Natural killer cell (primary cell): ENCODE results near the gene TTLL11. TPM values are rescaled to one million over a fixed set of nuclear protein-coding genes. Genes with fewer than 3 reads are reported as not detected.

Source experiments
- ATAC-seq, 3 donors: fragments of 150-1000 bp in 2 of 3; fragments of 200-7000 bp in 1 of 3; cut with Tn5 transposase; 1 replicate in 1 of 3; 2 replicates in 2 of 3; pipeline ENCODE4 v1.10.0; 2021; ENCODE audit warnings: mild to moderate bottlenecking in 2 of 3, moderate library complexity in 2 of 3
- DNase-seq, 2 donors: peaks; one replicate each; pipeline versions ENCODE4 v3.0.0 to v3.0.0-alpha.2; 2013 to 2021; ENCODE audit warnings: mixed read lengths in 1 of 2
- H3K27ac ChIP-seq: one replicate; pipeline ENCODE4 v1.5.1; 2013; ENCODE audit warnings: mild to moderate bottlenecking, low read length
- H3K27me3 ChIP-seq: one replicate; pipeline ENCODE4 v1.6.1; 2013; ENCODE audit warnings: low read length; ENCODE audit not compliant: control insufficient read depth, insufficient read depth
- H3K36me3 ChIP-seq: one replicate; pipeline ENCODE4 v1.6.1; 2013; ENCODE audit warnings: low read length; ENCODE audit not compliant: control insufficient read depth, insufficient read depth
- H3K4me1 ChIP-seq: one replicate; pipeline ENCODE4 v1.6.1; 2013; ENCODE audit warnings: low read length; ENCODE audit not compliant: control insufficient read depth, insufficient read depth
- H3K4me3 ChIP-seq: one replicate; pipeline ENCODE4 v1.5.1; 2013; ENCODE audit warnings: low read length
- H3K9me3 ChIP-seq: one replicate; pipeline ENCODE4 v1.6.1; 2013; ENCODE audit warnings: low read length; ENCODE audit not compliant: control insufficient read depth, insufficient read depth
- H3K27ac Mint-ChIP-seq, 2 donors: one replicate each; pipeline ENCODE4 v1.8.0; 2022; ENCODE audit warnings: mild to moderate bottlenecking in 2 of 2, mixed read lengths in 2 of 2, moderate library complexity in 1 of 2
- H3K27me3 Mint-ChIP-seq, 2 donors: one replicate each; pipeline ENCODE4 v1.8.0; 2022; ENCODE audit warnings: low read depth in 2 of 2, mixed read lengths in 2 of 2
- H3K36me3 Mint-ChIP-seq: one replicate; pipeline ENCODE4 v1.8.0; 2022; ENCODE audit warnings: mixed read lengths
- H3K4me1 Mint-ChIP-seq, 2 donors: one replicate each; pipeline ENCODE4 v1.8.0; 2022; ENCODE audit warnings: mixed read lengths in 2 of 2
- H3K4me3 Mint-ChIP-seq: one replicate; pipeline ENCODE4 v1.8.0; 2022; ENCODE audit warnings: mild to moderate bottlenecking, moderate library complexity, mixed read lengths
- H3K9me3 Mint-ChIP-seq, 2 donors: one replicate each; pipeline ENCODE4 v1.8.0; 2022; ENCODE audit warnings: mixed read lengths in 2 of 2
- CTCF ChIP-seq: fragments of 200-600 bp; IDR thresholded peaks from one replicate; pipeline ENCODE4 v1.8.0; 2022; ENCODE audit warnings: antibody characterized with exemption
- WGBS: methylation state at CpG from one replicate; pipeline ENCODE4 v1.1.7; 2013; ENCODE audit warnings: missing lambda C conversion rate; ENCODE audit not compliant: insufficient coverage; 5-methylcytosine and 5-hydroxymethylcytosine counted together
- intact Hi-C: fragments of 100-400 bp; cut with micrococcal nuclease; formaldehyde crosslinking; loops from one replicate; pipeline ENCODE4 v1.14.2; 2022
- total RNA-seq, 4 donors: library from RNA; stranded (reverse); fragments of 120-200 nt in 1 of 4; gene quantifications; one replicate each; pipeline versions ENCODE4 v1.2.3 to v1.2.4, GENCODE V29; 2013 to 2022

TTLL11 gene
- total RNA-seq, 3 donors from 2014 or later (not counting 1 experiment from before 2014, with no cell fraction given): 3.4 to 4.6 (median 3.6) TPM

DNA sequence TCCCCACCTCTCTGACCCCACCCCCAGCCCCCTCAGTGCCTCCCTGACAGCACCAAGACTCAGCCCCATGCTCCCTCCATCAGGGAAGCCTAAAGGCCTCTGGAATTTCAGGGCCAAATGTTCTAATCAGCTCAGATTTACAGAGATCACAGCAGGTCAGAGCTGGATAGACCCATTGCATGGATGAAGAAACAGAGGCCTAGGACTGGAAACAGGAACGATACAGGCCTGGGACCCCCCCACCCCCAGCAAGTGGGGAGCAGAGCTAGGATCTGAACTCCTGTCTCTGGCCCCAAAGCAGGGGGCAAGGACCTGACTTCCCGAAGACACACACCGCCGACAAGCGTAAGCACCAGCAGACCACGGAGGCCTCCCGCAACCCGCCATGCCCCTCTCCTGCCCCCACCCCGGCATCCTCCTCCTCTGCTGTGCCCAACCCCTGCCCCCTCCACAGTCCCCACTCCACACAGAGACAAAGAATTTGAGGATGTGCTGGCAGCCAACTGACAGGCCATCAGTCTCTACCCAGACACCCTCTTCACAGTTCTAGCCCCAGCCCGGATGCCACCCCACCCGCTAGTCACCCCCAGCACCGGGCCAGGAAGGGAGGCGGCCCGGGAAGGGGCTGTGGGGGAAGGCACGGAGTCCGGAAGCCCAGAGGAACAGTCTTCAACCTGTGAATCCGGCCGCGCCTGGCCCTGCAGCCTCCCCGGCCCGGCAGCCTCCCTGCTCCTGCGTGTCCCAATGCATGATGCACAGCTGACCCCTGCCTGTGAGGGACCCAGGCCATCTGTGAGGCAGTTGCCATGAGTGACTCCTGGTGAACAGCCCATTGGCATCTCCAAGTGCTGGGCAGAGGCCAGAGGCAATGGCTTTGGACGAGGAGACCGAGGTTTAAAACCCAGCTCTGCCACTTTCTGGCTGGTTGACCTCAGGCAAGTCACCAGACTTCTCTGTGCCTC is 35.2 kb upstream of the TTLL11 start:
- H3K36me3 Mint-ChIP-seq: no peaks in the 10 kb centered on the region
- peak overlapping the region in 1 of 2 donors; percentile 69 for H3K27ac Mint-ChIP-seq
- peak overlapping the region; percentile 21 for H3K4me3 Mint-ChIP-seq
- 67% methylated on average over 24 of the region's 24 CpGs for WGBS
- Histone ChIP-seq H3K4me1 (peaks cover 35% of the 10 kb centered on the region), H3K9me3 (no peaks in the 10 kb centered on the region), H3K36me3 (no peaks in the 10 kb centered on the region), H3K4me3 (no peak overlapping the region), H3K27me3 (peaks cover 7% of the 10 kb centered on the region), H3K27ac (peak overlapping the region; percentile 51)
- DNase-seq (peak; percentile 31 to 40), ATAC-seq (peak; percentile 54 to 74 (median 64))
- peaks cover 14 to 25% of the 10 kb centered on the region in 2 donors for H3K4me1 Mint-ChIP-seq
- TF ChIP-seq CTCF: no peak
- no peaks in the 10 kb centered on the region for H3K9me3 Mint-ChIP-seq
- intact Hi-C loops: loop anchor here (10.0 kb wide), 1 partner anchor 137 kb away; the partner anchor contains the start of genes MRRF and RBM18
- H3K27me3 Mint-ChIP-seq: peaks cover 13 to 25% of the 10 kb centered on the region in 2 donors

DNA sequence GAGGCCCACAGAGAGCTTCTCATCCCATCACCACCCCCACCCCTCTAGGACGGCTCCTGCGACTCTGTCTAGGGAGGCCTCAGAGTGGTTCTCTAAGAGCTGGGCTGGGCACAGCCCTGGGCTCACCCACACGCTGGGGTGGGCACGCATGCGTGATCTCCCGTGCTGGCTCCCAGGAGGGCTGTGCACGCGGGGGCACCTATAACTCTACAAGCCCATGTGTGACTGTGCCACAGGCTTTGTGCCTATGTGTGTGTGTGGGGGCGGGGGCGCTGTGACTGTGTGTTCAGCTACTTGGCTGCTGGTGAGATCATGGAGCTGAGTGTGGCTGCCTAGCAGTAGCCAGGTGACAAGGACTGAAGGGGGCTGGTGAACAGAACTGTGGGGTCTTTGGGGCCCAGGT is 34.3 kb upstream of the TTLL11 start:
- Histone ChIP-seq H3K4me3 (no peak overlapping the region), H3K4me1 (peaks cover 35% of the 10 kb centered on the region), H3K36me3 (no peaks in the 10 kb centered on the region), H3K27ac (no peak overlapping the region), H3K9me3 (no peaks in the 10 kb centered on the region), H3K27me3 (peaks cover 7% of the 10 kb centered on the region)
- intact Hi-C loops: loop anchor here (10.0 kb wide), 1 partner anchor 137 kb away; the partner anchor contains the start of genes MRRF and RBM18
- peak overlapping the region in 1 of 2 donors; percentile 69 for H3K27ac Mint-ChIP-seq
- H3K36me3 Mint-ChIP-seq: no peaks in the 10 kb centered on the region
- ATAC-seq (no peak), DNase-seq (no peak)
- peaks cover 14 to 30% of the 10 kb centered on the region in 2 donors for H3K4me1 Mint-ChIP-seq
- H3K27me3 Mint-ChIP-seq: peaks cover 13 to 25% of the 10 kb centered on the region in 2 donors
- no peak for TF ChIP-seq CTCF
- H3K4me3 Mint-ChIP-seq: peak overlapping the region; percentile 21
- no peaks in the 10 kb centered on the region for H3K9me3 Mint-ChIP-seq
- 90% methylated on average over 10 of the region's 10 CpGs for WGBS

- peaks cover 13 to 25% of the 10 kb centered on the region in 2 donors for H3K27me3 Mint-ChIP-seq
- WGBS: 9% methylated on average over 64 of the region's 64 CpGs
- Histone ChIP-seq H3K27me3 (peaks cover 7% of the 10 kb centered on the region), H3K36me3 (no peaks in the 10 kb centered on the region), H3K4me3 (no peak overlapping the region), H3K9me3 (no peaks in the 10 kb centered on the region), H3K4me1 (peaks cover 35% of the 10 kb centered on the region), H3K27ac (no peak overlapping the region)
- H3K9me3 Mint-ChIP-seq: no peaks in the 10 kb centered on the region
- H3K27ac Mint-ChIP-seq: peak overlapping the region; percentile 32 to 50
- H3K4me3 Mint-ChIP-seq: peak overlapping the region; percentile 83
- TF ChIP-seq CTCF: no peak
- peaks cover 14 to 30% of the 10 kb centered on the region in 2 donors for H3K4me1 Mint-ChIP-seq
- intact Hi-C loops: loop anchor here (10.0 kb wide), 1 partner anchor 138 kb away; the partner anchor contains the start of genes MRRF and RBM18
- H3K36me3 Mint-ChIP-seq: no peaks in the 10 kb centered on the region
- no peak for DNase-seq
- ATAC-seq: no peak
These were observed 33.5 kb upstream of the TTLL11 start for GRCh38 chr9:122126331-122127261.
